ENCODE measurements around the gene NFATC4. TPM values are rescaled to one million over a fixed set of nuclear protein-coding genes. Genes with fewer than 3 reads are reported as not detected.
A peak's percentile ranks its signal among the peaks of the same experiment; 100 is the strongest.

Gene NFATC4
- total and polyA plus RNA-seq, 2 donors (not counting 1 experiment from before 2014, with no cell fraction given): 3.1 to 7.6 TPM

DNA sequence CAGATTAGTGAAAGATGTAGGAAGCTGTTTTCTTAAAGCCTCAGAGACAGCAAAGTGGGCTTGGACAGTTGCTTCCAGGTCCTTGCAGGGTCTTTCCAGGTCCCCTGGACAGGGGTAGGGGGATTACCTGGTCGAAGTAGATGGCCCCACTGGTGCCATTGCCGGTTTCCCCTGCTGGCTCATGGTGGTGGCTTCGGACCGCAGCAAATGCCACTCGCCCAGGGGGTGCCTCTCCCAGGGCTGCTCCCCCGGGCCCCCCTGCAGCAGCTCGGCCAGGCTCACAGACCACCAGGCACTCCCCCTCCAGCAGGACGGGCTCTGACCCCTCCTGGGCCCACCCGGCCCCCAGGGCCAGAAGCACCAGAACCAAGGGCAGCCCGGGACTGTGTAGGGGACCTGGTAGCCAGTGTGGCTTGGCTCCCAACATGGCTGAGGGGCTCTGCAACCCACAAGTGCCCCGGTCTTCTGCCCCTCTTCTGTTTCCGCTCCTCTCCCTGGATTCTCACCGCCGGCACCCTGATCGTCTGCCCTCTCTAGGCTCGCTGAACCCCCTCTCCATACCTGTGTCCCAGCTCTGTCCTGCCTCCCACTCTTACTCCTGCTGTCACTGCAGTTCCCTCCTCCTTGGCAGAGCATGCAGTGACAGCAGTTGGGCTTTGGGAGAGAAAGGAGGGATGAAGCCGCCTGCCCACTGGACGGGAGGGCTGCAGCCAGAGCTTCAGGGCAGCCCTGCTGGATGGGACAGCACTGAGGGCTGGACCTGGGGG lies 60.8 kb downstream of the NFATC4 start:
- Mint-ChIP-seq H3K9me3 (ENCODE audit: insufficient read depth) (no peaks in the 10 kb centered on the region), H3K27ac (peak overlapping the region; percentile 99), H3K4me3 (peak overlapping the region; percentile 97), H3K27me3 (no peaks in the 10 kb centered on the region), H3K4me1 (peaks cover 30% of the 10 kb centered on the region)
- Histone ChIP-seq H3K27ac (ENCODE audit: low read length in 2 of 2) (peak overlapping the region; percentile 98 to 99), H3K27me3 (replicated peaks in 1 of 4; ENCODE audit: control extremely low read depth in 1 of 4, control insufficient read depth in 3 of 4, insufficient read depth in 4 of 4, low read length in 3 of 4) (no peaks in the 10 kb centered on the region), H3K9ac (ENCODE audit: low read length) (peak overlapping the region; percentile 98), H3K4me1 (ENCODE audit: control insufficient read depth in 2 of 2, insufficient read depth in 2 of 2, low read length in 2 of 2) (peaks cover 22 to 35% of the 10 kb centered on the region in 2 donors), H2AFZ (ENCODE audit: insufficient read depth, low read depth, low read length, poor library complexity, severe bottlenecking) (peak overlapping the region; percentile 80), H3K4me2 (replicated peaks; ENCODE audit: low read depth, low read length, poor library complexity, severe bottlenecking) (peak overlapping the region; percentile 95), H3K36me3 (replicated peaks in 1 of 2; ENCODE audit: control extremely low read depth in 1 of 2, control insufficient read depth in 1 of 2, extremely low read depth in 1 of 2, insufficient read depth in 2 of 2, low read length in 1 of 2) (peaks cover 0 to 26% of the 10 kb centered on the region in 2 experiments), H3K4me3 (ENCODE audit: control extremely low read depth in 1 of 5, extremely low read depth in 1 of 5, insufficient read depth in 1 of 5, low read depth in 2 of 5, low read length in 4 of 5) (peak overlapping the region in 4 of 5 experiments; percentile 77 to 98 (median 93)), H4K20me1 (ENCODE audit: control insufficient read depth, insufficient read depth, low read length, poor library complexity, severe bottlenecking) (peaks cover 25% of the 10 kb centered on the region), H3K79me2 (ENCODE audit: control insufficient read depth, insufficient read depth, low read length) (peaks cover 42% of the 10 kb centered on the region), H3K9me3 (ENCODE audit: control extremely low read depth in 1 of 3, control insufficient read depth in 2 of 3, insufficient read depth in 1 of 3, low read length in 2 of 3) (no peaks in the 10 kb centered on the region)
- TF ChIP-seq, protein P1, sequence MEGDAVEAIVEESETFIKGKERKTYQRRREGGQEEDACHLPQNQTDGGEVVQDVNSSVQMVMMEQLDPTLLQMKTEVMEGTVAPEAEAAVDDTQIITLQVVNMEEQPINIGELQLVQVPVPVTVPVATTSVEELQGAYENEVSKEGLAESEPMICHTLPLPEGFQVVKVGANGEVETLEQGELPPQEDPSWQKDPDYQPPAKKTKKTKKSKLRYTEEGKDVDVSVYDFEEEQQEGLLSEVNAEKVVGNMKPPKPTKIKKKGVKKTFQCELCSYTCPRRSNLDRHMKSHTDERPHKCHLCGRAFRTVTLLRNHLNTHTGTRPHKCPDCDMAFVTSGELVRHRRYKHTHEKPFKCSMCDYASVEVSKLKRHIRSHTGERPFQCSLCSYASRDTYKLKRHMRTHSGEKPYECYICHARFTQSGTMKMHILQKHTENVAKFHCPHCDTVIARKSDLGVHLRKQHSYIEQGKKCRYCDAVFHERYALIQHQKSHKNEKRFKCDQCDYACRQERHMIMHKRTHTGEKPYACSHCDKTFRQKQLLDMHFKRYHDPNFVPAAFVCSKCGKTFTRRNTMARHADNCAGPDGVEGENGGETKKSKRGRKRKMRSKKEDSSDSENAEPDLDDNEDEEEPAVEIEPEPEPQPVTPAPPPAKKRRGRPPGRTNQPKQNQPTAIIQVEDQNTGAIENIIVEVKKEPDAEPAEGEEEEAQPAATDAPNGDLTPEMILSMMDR (IDR thresholded peaks at IDR 0.05): no peak
- no peak for TF ChIP-seq EZH2 (IDR thresholded peaks at IDR 0.05; ENCODE audit: borderline replicate concordance, insufficient read depth, low read depth, low read length, poor library complexity, severe bottlenecking)
- ATAC-seq (ENCODE audit: low read depth) (no peak), DNase-seq (no peak)
- intact Hi-C loops (cut with micrococcal nuclease): no loop called here
- POLR2A ChIA-PET: interaction anchor here (1.3 to 3.8 kb wide), 6 partner anchors 9 to 315 kb away, joined by 3 to 78 read pairs (median 18); partner anchors contain the start of genes ADCY4, DCAF11, SDR39U1 and TINF2
- 92% methylated on average over 14 of the region's 18 CpGs for WGBS (ENCODE audit: insufficient coverage)
- CTCF ChIA-PET: interaction anchor here (0.8 to 17.4 kb wide), 8 partner anchors 8 to 186 kb away, joined by 3 to 650 read pairs (median 4); partner anchors contain the start of genes ADCY4, CIDEB, LTB4R and LTB4R2

Small RNAs within 50 kb of the gene (small RNA-seq; reads per million reads assigned to genes)
- not detected for gene RF00026 (ENCODE audit: insufficient read length, low read depth, low replicate concordance)

Other genes starting within 250 kb of the NFATC4 start
Only the 30 nearest of the 31 such genes appear.
- gene FITM1, start 237.5 kb upstream of the NFATC4 start, total RNA-seq: 2.6 and 3.6 TPM in 2 replicates
- gene FITM1, start 237.5 kb upstream of the NFATC4 start, polyA plus RNA-seq: 3.3 and 4.6 TPM in 2 replicates
- 227 and 237 TPM in 2 replicates for gene PSME1, start 232.0 kb upstream of the NFATC4 start, total RNA-seq
- 257 and 295 TPM in 2 replicates for gene PSME1, start 232.0 kb upstream of the NFATC4 start, polyA plus RNA-seq
- gene EMC9, start 226.6 kb upstream of the NFATC4 start, total RNA-seq: 24.7 and 26.4 TPM in 2 replicates
- 19.3 and 25.9 TPM in 2 replicates for gene EMC9, start 226.6 kb upstream of the NFATC4 start, polyA plus RNA-seq
- gene PSME2, start 221.6 kb upstream of the NFATC4 start, total RNA-seq: 127 and 141 TPM in 2 replicates
- 126 and 137 TPM in 2 replicates for gene PSME2, start 221.6 kb upstream of the NFATC4 start, polyA plus RNA-seq
- 103 and 114 TPM in 2 replicates for gene RNF31, start 220.7 kb upstream of the NFATC4 start, total RNA-seq
- gene RNF31, start 220.7 kb upstream of the NFATC4 start, polyA plus RNA-seq: 48.3 and 69.8 TPM in 2 replicates
- 243 and 269 TPM in 2 replicates for gene IRF9, start 206.9 kb upstream of the NFATC4 start, total RNA-seq
- gene IRF9, start 206.9 kb upstream of the NFATC4 start, polyA plus RNA-seq: 191 and 237 TPM in 2 replicates
- 48.4 and 62.1 TPM in 2 replicates for gene REC8, start 196.1 kb upstream of the NFATC4 start, total RNA-seq
- gene REC8, start 196.1 kb upstream of the NFATC4 start, polyA plus RNA-seq: 34.0 and 39.5 TPM in 2 replicates
- gene IPO4, start 179.4 kb upstream of the NFATC4 start, total RNA-seq: 29.8 and 35.0 TPM in 2 replicates
- 26.7 and 28.3 TPM in 2 replicates for gene IPO4, start 179.4 kb upstream of the NFATC4 start, polyA plus RNA-seq
- 24.5 and 33.9 TPM in 2 replicates for gene TM9SF1, start 172.7 kb upstream of the NFATC4 start, total RNA-seq
- gene TM9SF1, start 172.7 kb upstream of the NFATC4 start, polyA plus RNA-seq: 7.6 and 10.0 TPM in 2 replicates
- 1.7 TPM in 2 replicates for gene TSSK4, start 162.5 kb upstream of the NFATC4 start, total RNA-seq
- gene TSSK4, start 162.5 kb upstream of the NFATC4 start, polyA plus RNA-seq: 0.14 and 0.45 TPM in 2 replicates
- 102 and 103 TPM in 2 replicates for gene CHMP4A, start 154.7 kb upstream of the NFATC4 start, total RNA-seq
- 91.2 and 95.1 TPM in 2 replicates for gene CHMP4A, start 154.7 kb upstream of the NFATC4 start, polyA plus RNA-seq
- gene MDP1, start 152.1 kb upstream of the NFATC4 start, total RNA-seq: 11.3 and 17.0 TPM in 2 replicates
- 22.6 and 28.1 TPM in 2 replicates for gene MDP1, start 152.1 kb upstream of the NFATC4 start, polyA plus RNA-seq
- gene NEDD8, start 135.8 kb upstream of the NFATC4 start, total RNA-seq: 86.6 and 98.5 TPM in 2 replicates
- 86.7 and 104 TPM in 2 replicates for gene NEDD8, start 135.8 kb upstream of the NFATC4 start, polyA plus RNA-seq
- 58.7 and 64.3 TPM in 2 replicates for gene GMPR2, start 135.3 kb upstream of the NFATC4 start, total RNA-seq
- gene GMPR2, start 135.3 kb upstream of the NFATC4 start, polyA plus RNA-seq: 33.3 and 39.7 TPM in 2 replicates
- gene TINF2, start 125.6 kb upstream of the NFATC4 start, total RNA-seq: 165 and 169 TPM in 2 replicates
- 103 and 108 TPM in 2 replicates for gene TINF2, start 125.6 kb upstream of the NFATC4 start, polyA plus RNA-seq
- 11.4 and 11.9 TPM in 2 replicates for gene TGM1, start 105.0 kb upstream of the NFATC4 start, total RNA-seq
- 2.7 and 4.9 TPM in 2 replicates for gene TGM1, start 105.0 kb upstream of the NFATC4 start, polyA plus RNA-seq
- 57.9 and 70.1 TPM in 2 replicates for gene RABGGTA, start 96.6 kb upstream of the NFATC4 start, total RNA-seq
- gene RABGGTA, start 96.6 kb upstream of the NFATC4 start, polyA plus RNA-seq: 134 and 159 TPM in 2 replicates
- gene DHRS1, start 68.4 kb upstream of the NFATC4 start, total RNA-seq: 42.7 and 43.7 TPM in 2 replicates
- gene DHRS1, start 68.4 kb upstream of the NFATC4 start, polyA plus RNA-seq: 69.9 and 76.9 TPM in 2 replicates
- gene NOP9, start 68.3 kb upstream of the NFATC4 start, total RNA-seq: 22.6 and 24.5 TPM in 2 replicates
- gene NOP9, start 68.3 kb upstream of the NFATC4 start, polyA plus RNA-seq: 9.7 and 13.7 TPM in 2 replicates
- 32.8 and 34.3 TPM in 2 replicates for gene CIDEB, start 60.2 kb upstream of the NFATC4 start, total RNA-seq
- 17.9 and 26.2 TPM in 2 replicates for gene CIDEB, start 60.2 kb upstream of the NFATC4 start, polyA plus RNA-seq
- gene LTB4R2, start 58.0 kb upstream of the NFATC4 start, total RNA-seq: 10.1 and 11.7 TPM in 2 replicates
- gene LTB4R2, start 58.0 kb upstream of the NFATC4 start, polyA plus RNA-seq: 9.0 and 10.7 TPM in 2 replicates
- gene LTB4R, start 56.7 kb upstream of the NFATC4 start, total RNA-seq: 8.8 and 9.2 TPM in 2 replicates
- 15.7 and 19.1 TPM in 2 replicates for gene LTB4R, start 56.7 kb upstream of the NFATC4 start, polyA plus RNA-seq
- gene ADCY4, start 33.1 kb upstream of the NFATC4 start, total RNA-seq: 5.8 and 7.8 TPM in 2 replicates
- gene ADCY4, start 33.1 kb upstream of the NFATC4 start, polyA plus RNA-seq: 2.3 and 3.4 TPM in 2 replicates
- gene RIPK3, start 28.2 kb upstream of the NFATC4 start, total RNA-seq: 76.6 and 77.6 TPM in 2 replicates
- 58.5 and 65.5 TPM in 2 replicates for gene RIPK3, start 28.2 kb upstream of the NFATC4 start, polyA plus RNA-seq
- gene NYNRIN, start 30.8 kb downstream of the NFATC4 start, total RNA-seq: 0.29 and 0.34 TPM in 2 replicates
- 0.04 TPM in 2 replicates for gene NYNRIN, start 30.8 kb downstream of the NFATC4 start, polyA plus RNA-seq
- gene CBLN3, start 61.5 kb downstream of the NFATC4 start, total RNA-seq: 128 and 134 TPM in 2 replicates
- gene CBLN3, start 61.5 kb downstream of the NFATC4 start, polyA plus RNA-seq: 29.1 and 35.0 TPM in 2 replicates
- 182 and 184 TPM in 2 replicates for gene KHNYN, start 61.8 kb downstream of the NFATC4 start, total RNA-seq
- 74.4 and 111 TPM in 2 replicates for gene KHNYN, start 61.8 kb downstream of the NFATC4 start, polyA plus RNA-seq
- gene SDR39U1, start 74.6 kb downstream of the NFATC4 start, total RNA-seq: 107 and 126 TPM in 2 replicates
- gene SDR39U1, start 74.6 kb downstream of the NFATC4 start, polyA plus RNA-seq: 247 and 248 TPM in 2 replicates
- gene CMA1, start 140.1 kb downstream of the NFATC4 start, total RNA-seq: not detected in 2 replicates
- not detected in 2 replicates for gene CMA1, start 140.1 kb downstream of the NFATC4 start, polyA plus RNA-seq
- not detected in 2 replicates for gene CTSG, start 208.1 kb downstream of the NFATC4 start, total RNA-seq
- gene CTSG, start 208.1 kb downstream of the NFATC4 start, polyA plus RNA-seq: not detected in 2 replicates

All from B cell (primary cell).